ENCODE measurements around the gene BRINP1.

Gene BRINP1

DNA sequence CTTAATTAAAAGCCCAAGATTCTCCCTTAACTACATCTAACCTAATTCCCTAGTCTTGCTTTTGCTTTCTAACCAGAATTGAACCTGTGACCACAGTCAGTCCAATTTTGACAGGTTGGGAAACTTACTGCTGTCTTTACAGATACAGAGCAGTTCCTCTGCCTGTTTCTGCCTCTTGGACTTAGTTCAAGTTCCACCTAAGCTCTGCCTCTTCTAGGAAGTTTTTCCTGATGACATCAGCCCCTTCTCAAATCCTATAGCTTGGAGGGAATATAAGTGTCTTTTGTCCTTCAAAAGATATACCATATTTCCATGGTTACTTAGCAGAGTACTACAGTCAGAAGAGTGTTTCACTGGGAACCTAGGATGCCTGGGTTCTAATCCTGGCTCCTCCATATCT lies 31.7 kb downstream of the BRINP1 start:
- Histone ChIP-seq H3K9me3 (ENCODE audit: control insufficient read depth, low read depth, low read length) (no peaks in the 10 kb centered on the region), H3K36me3 (ENCODE audit: control insufficient read depth, low read depth, low read length) (no peaks in the 10 kb centered on the region), H3K4me3 (ENCODE audit: low read length) (no peak overlapping the region), H3K9ac (ENCODE audit: low read length) (no peak overlapping the region), H3K27ac (ENCODE audit: low read length) (no peak overlapping the region), H3K27me3 (ENCODE audit: control insufficient read depth, insufficient read depth, low read length) (no peaks in the 10 kb centered on the region), H3K4me1 (ENCODE audit: control insufficient read depth, low read depth, low read length) (peaks cover 39% of the 10 kb centered on the region)

DNA sequence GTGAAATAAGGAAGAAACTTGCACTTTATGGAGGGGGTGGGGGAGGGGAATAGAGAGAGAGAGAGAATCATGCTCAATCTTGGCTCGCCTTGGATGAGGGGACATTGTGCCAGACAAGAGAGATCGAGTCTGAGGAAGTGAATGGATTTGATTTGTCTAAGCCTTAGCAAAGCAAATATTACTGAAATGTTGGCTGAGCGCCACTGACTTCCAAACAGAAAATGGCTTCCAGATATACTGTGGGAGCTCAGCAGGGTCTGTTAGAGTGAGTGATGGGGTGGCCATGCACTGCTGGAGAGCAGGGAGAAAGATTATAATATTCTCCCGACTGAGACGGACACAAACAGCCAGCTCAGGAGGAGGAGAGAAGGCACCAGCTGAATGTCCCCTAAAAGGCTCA lies 34.5 kb downstream of the BRINP1 start:
- Histone ChIP-seq H3K27ac (ENCODE audit: low read length) (no peak overlapping the region), H3K36me3 (ENCODE audit: control insufficient read depth, low read depth, low read length) (no peaks in the 10 kb centered on the region), H3K4me3 (ENCODE audit: low read length) (no peak overlapping the region), H3K9ac (ENCODE audit: low read length) (no peak overlapping the region), H3K27me3 (ENCODE audit: control insufficient read depth, insufficient read depth, low read length) (no peaks in the 10 kb centered on the region), H3K4me1 (ENCODE audit: control insufficient read depth, low read depth, low read length) (peaks cover 46% of the 10 kb centered on the region), H3K9me3 (ENCODE audit: control insufficient read depth, low read depth, low read length) (no peaks in the 10 kb centered on the region)

DNA sequence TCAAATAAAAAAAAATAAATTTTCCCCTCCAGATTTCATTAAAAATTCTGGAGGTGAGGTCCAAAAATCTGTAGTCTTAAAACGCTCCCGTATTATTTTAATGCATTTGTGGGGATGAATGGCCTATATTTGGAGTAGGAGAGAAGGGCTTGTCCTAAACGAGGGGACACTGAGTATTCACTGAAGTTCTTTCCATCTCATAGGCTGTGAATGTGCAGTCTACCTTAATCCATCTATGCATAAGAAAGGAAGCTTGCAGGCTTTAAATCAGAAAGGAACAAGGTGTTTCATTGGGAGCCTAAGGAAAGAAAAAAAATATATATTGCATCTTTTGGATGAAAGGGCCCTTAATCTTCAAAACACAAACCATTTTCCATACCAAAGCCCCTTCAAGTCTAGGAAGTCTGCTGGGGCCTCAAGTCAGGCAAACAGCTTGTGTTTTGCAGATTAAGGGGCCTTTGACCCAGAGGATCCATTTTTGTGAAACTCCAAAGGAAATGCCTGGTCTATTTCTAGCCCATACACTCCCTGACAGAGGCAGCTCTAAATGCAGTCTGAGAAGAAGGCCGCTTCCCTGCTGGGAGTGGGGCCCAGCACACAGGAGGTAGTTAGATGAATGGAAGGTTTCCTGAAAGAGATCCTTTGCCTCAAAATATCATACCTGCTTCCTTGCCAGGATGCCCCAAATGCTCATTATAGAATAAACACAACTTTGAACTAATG lies 35.6 kb downstream of the BRINP1 start:
- Histone ChIP-seq H3K4me1 (ENCODE audit: control insufficient read depth, low read depth, low read length) (peaks cover 46% of the 10 kb centered on the region), H3K9me3 (ENCODE audit: control insufficient read depth, low read depth, low read length) (no peaks in the 10 kb centered on the region), H3K36me3 (ENCODE audit: control insufficient read depth, low read depth, low read length) (no peaks in the 10 kb centered on the region), H3K27ac (ENCODE audit: low read length) (no peak overlapping the region), H3K27me3 (ENCODE audit: control insufficient read depth, insufficient read depth, low read length) (no peaks in the 10 kb centered on the region), H3K9ac (ENCODE audit: low read length) (no peak overlapping the region), H3K4me3 (ENCODE audit: low read length) (no peak overlapping the region)

DNA sequence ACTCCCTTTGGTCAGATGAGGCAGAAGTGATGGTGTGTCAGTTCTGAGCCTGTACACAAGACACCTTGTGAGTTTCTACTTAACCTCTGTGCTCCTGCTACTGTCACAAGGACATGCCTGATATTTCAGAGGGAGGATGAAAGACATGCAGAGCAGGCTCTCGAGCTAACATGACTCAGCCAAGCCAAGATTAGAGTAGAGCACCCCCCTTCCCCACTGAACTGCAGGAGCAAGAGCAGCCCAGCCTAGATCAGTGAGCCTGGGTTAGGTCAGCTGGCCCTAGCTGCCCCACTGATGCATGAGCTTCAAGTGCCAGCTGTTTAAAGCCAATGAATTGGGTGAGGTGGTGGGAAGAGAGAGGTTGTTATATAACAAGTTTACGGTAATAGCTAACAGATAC lies 36.7 kb downstream of the BRINP1 start:
- no peaks in the 10 kb centered on the region for H3K27me3 ChIP-seq (ENCODE audit: control insufficient read depth, insufficient read depth, low read length)
- H3K4me1 ChIP-seq (ENCODE audit: control insufficient read depth, low read depth, low read length): peaks cover 46% of the 10 kb centered on the region
- H3K9me3 ChIP-seq (ENCODE audit: control insufficient read depth, low read depth, low read length): no peaks in the 10 kb centered on the region
- H3K9ac ChIP-seq (ENCODE audit: low read length): no peak overlapping the region
- no peak overlapping the region for H3K27ac ChIP-seq (ENCODE audit: low read length)
- H3K36me3 ChIP-seq (ENCODE audit: control insufficient read depth, low read depth, low read length): no peaks in the 10 kb centered on the region
- no peak overlapping the region for H3K4me3 ChIP-seq (ENCODE audit: low read length)

DNA sequence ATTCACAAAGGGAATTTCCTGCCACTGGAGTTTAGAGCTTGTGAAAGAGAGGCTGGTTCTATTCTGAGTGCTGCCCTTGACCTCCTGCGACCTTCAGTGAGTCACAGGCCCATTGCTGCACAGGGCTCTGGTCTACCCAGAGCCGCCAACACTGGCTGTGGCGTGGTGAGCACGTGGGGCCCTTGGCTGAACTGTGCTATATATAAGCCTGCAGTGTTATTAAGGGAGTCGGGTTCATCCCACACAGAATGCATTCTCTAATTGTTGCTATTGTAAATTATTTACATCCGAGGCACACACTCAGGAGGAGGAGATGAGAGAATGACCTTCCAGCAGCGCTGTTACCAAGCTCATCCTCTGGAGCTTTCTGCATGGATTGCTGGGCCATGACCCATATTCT lies 47.1 kb downstream of the BRINP1 start:
- H3K9me3 ChIP-seq (ENCODE audit: control insufficient read depth, low read depth, low read length): no peaks in the 10 kb centered on the region
- no peak overlapping the region for H3K27ac ChIP-seq (ENCODE audit: low read length)
- H3K9ac ChIP-seq (ENCODE audit: low read length): no peak overlapping the region
- H3K4me1 ChIP-seq (ENCODE audit: control insufficient read depth, low read depth, low read length): peaks cover 10% of the 10 kb centered on the region
- H3K36me3 ChIP-seq (ENCODE audit: control insufficient read depth, low read depth, low read length): peaks cover 3% of the 10 kb centered on the region
- no peak overlapping the region for H3K4me3 ChIP-seq (ENCODE audit: low read length)
- H3K27me3 ChIP-seq (ENCODE audit: control insufficient read depth, insufficient read depth, low read length): no peaks in the 10 kb centered on the region

DNA sequence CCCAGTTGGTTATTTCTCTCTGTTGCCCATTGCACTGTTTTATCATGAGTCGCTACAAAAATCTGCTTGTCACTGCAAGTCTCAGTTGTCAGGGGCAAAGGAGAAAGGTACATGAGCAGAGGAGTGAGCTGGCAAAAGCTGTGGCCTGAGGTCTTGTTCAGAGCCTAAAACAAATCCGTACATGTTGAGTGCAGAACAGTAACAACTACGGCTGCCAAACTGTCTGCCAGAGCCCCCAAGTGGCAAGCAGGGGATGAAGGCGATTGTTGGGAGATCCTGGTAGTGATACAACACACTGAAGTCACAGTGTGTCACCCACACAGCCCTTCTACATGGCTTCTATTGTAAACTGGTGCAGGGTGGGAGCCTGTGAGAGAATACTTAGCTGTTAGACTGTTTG lies 50.9 kb downstream of the BRINP1 start:
- Histone ChIP-seq H3K9ac (ENCODE audit: low read length) (no peak overlapping the region), H3K9me3 (ENCODE audit: control insufficient read depth, low read depth, low read length) (no peaks in the 10 kb centered on the region), H3K27ac (ENCODE audit: low read length) (no peak overlapping the region), H3K4me3 (ENCODE audit: low read length) (no peak overlapping the region), H3K27me3 (ENCODE audit: control insufficient read depth, insufficient read depth, low read length) (no peaks in the 10 kb centered on the region), H3K36me3 (ENCODE audit: control insufficient read depth, low read depth, low read length) (peaks cover 3% of the 10 kb centered on the region), H3K4me1 (ENCODE audit: control insufficient read depth, low read depth, low read length) (peaks cover 10% of the 10 kb centered on the region)

DNA sequence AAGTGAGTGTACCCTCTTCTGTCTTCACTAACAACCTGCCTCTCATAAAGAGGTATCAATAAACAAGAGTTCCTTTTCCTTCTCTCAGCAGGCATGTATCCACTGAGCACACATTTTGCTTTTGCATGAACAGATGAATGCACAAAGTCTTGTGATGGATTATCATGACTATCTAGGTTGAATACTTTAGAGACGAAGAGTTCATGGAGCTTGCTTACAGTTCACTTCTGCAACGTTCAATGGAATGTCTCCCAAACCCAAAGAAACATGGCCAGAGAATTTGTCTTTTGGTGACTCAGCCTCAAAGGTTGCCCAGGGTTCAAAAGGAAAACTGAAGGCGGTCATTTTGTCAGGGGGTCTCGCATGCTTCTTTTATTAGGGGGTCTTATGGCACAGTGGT lies 55.4 kb downstream of the BRINP1 start:
- no peak overlapping the region for H3K27ac ChIP-seq (ENCODE audit: low read length)
- H3K4me3 ChIP-seq (ENCODE audit: low read length): no peak overlapping the region
- H3K27me3 ChIP-seq (ENCODE audit: control insufficient read depth, insufficient read depth, low read length): no peaks in the 10 kb centered on the region
- no peaks in the 10 kb centered on the region for H3K9me3 ChIP-seq (ENCODE audit: control insufficient read depth, low read depth, low read length)
- H3K36me3 ChIP-seq (ENCODE audit: control insufficient read depth, low read depth, low read length): peaks cover 4% of the 10 kb centered on the region
- H3K9ac ChIP-seq (ENCODE audit: low read length): no peak overlapping the region
- H3K4me1 ChIP-seq (ENCODE audit: control insufficient read depth, low read depth, low read length): peaks cover 5% of the 10 kb centered on the region

DNA sequence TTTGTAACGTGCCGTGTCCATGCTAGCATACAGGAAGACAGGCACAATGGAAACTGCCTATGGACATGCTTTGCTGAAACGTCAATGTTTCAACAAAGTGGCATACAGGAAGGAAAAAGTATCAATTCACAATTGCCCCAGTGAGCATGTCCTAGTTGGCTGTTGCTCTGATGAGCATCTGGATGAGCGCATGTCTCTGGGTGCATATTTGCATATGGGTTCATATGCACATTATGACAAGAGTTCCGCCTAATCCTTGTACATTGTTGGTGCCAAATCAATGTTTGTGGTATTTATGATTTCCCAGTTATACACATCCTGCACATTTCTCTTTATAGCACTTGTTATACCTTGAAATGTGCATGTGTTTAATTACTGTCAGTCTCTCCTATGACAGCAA lies 58.5 kb downstream of the BRINP1 start:
- Histone ChIP-seq H3K4me1 (ENCODE audit: control insufficient read depth, low read depth, low read length) (peaks cover 3% of the 10 kb centered on the region), H3K36me3 (ENCODE audit: control insufficient read depth, low read depth, low read length) (peaks cover 4% of the 10 kb centered on the region)

DNA sequence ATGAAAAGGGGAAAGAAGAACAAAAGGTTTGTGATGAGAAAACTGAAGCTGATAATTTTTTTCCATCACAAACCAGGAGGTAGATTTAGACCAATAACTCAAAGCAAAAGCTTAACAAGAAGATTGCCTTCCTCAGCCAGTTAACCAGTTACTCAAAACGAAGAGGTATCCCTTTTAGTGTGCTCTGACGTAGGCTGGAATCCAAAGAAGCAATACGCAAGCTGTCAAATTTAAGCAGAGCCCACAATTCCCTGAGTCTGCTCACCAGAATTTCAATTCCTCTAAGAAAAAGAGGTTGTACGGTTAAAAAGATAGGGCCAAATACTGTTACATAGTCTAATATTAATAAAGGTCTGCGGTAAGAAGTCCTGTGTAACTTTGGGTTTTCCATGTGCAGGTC lies 61.8 kb downstream of the BRINP1 start:
- no peak overlapping the region for H3K9ac ChIP-seq (ENCODE audit: low read length)
- H3K27ac ChIP-seq (ENCODE audit: low read length): no peak overlapping the region
- H3K4me3 ChIP-seq (ENCODE audit: low read length): no peak overlapping the region
- no peaks in the 10 kb centered on the region for H3K9me3 ChIP-seq (ENCODE audit: control insufficient read depth, low read depth, low read length)
- H3K36me3 ChIP-seq (ENCODE audit: control insufficient read depth, low read depth, low read length): peaks cover 4% of the 10 kb centered on the region
- H3K4me1 ChIP-seq (ENCODE audit: control insufficient read depth, low read depth, low read length): peaks cover 16% of the 10 kb centered on the region
- no peaks in the 10 kb centered on the region for H3K27me3 ChIP-seq (ENCODE audit: control insufficient read depth, insufficient read depth, low read length)

More for the DNA sequence above, 58.5 kb downstream of the BRINP1 start:
- no peak overlapping the region for H3K27ac ChIP-seq (ENCODE audit: low read length)
- H3K9ac ChIP-seq (ENCODE audit: low read length): no peak overlapping the region
- H3K27me3 ChIP-seq (ENCODE audit: control insufficient read depth, insufficient read depth, low read length): no peaks in the 10 kb centered on the region
- H3K9me3 ChIP-seq (ENCODE audit: control insufficient read depth, low read depth, low read length): no peaks in the 10 kb centered on the region
- no peak overlapping the region for H3K4me3 ChIP-seq (ENCODE audit: low read length)

DNA sequence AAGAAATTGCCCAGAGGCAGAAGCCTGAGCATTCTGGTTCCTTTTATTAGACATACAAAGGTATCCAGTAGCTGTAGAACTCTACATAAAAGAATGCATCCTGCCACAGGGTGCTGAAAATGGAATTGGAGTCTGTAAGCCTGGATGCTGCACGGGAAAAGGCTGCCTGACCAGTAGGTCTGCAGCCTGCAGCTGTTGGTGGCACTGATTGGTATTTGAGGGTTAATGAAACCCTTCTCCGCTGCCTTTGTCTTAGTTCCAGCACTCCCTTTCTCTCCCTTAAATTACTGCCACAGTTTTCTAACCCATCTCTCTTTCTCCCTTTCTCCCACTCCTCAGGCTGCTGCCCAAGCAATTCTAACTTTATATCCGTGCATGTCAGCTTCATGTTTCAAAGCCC lies 64.7 kb downstream of the BRINP1 start:
- Histone ChIP-seq H3K27ac (ENCODE audit: low read length) (no peak overlapping the region), H3K36me3 (ENCODE audit: control insufficient read depth, low read depth, low read length) (no peaks in the 10 kb centered on the region), H3K4me1 (ENCODE audit: control insufficient read depth, low read depth, low read length) (peaks cover 16% of the 10 kb centered on the region), H3K9me3 (ENCODE audit: control insufficient read depth, low read depth, low read length) (no peaks in the 10 kb centered on the region), H3K4me3 (ENCODE audit: low read length) (no peak overlapping the region), H3K27me3 (ENCODE audit: control insufficient read depth, insufficient read depth, low read length) (no peaks in the 10 kb centered on the region), H3K9ac (ENCODE audit: low read length) (no peak overlapping the region)

DNA sequence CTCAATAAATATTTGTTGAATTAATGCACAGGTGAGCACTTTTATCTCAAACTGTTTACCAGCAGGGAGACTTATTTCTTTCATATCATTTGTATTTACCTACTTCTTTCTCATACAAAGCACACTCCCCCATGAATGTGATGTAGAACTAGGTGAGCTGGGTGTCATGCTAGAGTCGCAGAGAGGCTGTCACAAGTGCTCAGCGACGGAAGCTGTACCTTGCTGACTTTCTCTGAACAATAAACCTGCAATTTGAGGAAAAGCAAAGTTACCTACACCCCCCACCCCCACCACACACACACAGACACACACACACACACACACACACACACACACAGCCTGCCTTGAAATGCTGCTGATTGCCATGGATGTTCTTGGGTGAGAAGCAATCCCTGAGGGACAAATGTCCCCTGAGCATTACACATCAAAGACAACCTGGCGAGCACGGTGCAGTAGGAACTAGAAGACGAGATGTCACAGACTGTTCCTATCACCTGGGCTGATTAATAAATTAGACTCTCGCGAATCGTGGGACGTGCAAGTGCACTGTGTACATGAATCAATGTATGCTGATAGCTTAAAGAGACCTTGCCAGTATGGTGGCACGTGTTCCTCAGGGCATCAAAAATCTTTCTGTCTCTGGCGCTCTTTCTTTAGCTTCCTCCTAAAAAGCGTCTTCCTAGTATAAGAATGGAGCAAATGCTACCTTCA lies 66.1 kb downstream of the BRINP1 start:
- no peak overlapping the region for H3K9ac ChIP-seq (ENCODE audit: low read length)
- no peak overlapping the region for H3K4me3 ChIP-seq (ENCODE audit: low read length)
- H3K4me1 ChIP-seq (ENCODE audit: control insufficient read depth, low read depth, low read length): peaks cover 22% of the 10 kb centered on the region
- H3K27ac ChIP-seq (ENCODE audit: low read length): no peak overlapping the region
- H3K36me3 ChIP-seq (ENCODE audit: control insufficient read depth, low read depth, low read length): no peaks in the 10 kb centered on the region
- H3K27me3 ChIP-seq (ENCODE audit: control insufficient read depth, insufficient read depth, low read length): no peaks in the 10 kb centered on the region
- no peaks in the 10 kb centered on the region for H3K9me3 ChIP-seq (ENCODE audit: control insufficient read depth, low read depth, low read length)

All from iPS-18a (cell line).